Activated CD4-positive, CD25-positive, alpha-beta regulatory T cell treated with anti-CD3 and anti-CD28 coated beads, Interleukin-2, amount 50 U/mL, for 72 hours (primary cell): Measurements from ENCODE around the gene NOP53.
A peak's percentile ranks its signal among the peaks of the same experiment; 100 is the strongest.
"Not testable (repeated sequence)": the region's sequence is repeated elsewhere in the genome, so short reads cannot be mapped to it uniquely, and the experiment has no call there.

Experiments used
- DNase-seq: peaks from one replicate; pipeline ENCODE4 v3.0.0; 2021

The NOP53 gene

GRCh38 chr19:47755762-47756626 lies 10.6 kb downstream of the NOP53 start:
- DNase-seq: no peak

GRCh38 chr19:47756627-47756929 lies 11.2 kb downstream of the NOP53 start:
- DNase-seq: no peak

DNA sequence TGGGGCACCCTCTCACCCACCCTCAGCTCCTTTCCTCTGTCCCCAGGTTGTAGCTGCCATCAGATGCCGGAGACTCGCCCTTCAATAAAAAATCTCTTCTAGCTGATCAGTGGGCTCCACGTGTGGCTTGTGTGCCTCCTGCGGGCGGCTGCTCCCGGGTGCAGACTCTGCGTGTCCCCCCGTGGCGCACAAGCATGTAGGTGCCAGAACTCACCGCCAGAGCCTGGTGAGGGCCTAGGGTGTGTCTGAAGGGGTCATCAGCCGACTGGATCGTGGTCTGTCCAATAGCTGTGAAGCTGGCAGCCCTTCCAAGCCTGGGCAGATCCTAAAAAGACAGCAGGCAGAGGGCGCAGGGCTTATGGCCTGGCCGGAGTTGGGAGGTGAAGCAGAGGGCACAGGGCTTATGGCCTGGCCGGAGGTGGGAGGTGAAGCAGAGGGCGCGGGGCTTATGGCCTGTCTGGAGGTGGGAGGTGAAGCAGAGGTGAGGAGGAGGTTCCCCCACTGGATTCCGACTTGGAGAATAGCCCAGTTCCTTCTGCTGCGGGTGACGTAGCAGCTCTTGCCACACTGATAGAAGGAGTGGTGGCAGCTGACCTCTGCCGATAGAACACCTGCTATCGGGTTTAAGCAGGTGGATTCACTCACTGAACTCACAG lies 11.7 kb downstream of the NOP53 start:
- DNase-seq: no peak

GRCh38 chr19:47757617-47758442 lies 12.5 kb downstream of the NOP53 start:
- DNase-seq: no peak

DNA sequence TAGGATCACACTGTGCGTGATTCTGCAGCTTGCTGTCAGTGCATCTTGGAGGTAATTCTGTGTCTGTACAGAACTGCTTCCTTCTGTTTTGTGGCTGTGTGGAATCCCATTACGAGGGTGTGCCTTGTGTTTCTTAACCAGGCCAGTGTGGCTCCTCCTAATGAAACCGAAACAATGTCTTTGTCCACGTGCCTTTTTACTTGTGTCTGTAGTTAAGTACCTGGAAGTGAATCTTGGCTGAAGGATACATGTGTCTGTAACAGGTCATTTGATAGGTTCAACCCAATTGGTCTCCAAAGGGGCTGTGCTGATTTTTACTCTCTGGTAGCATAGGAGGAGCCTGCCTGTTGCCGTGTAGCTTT lies 13.1 kb downstream of the NOP53 start:
- DNase-seq: no peak

DNA sequence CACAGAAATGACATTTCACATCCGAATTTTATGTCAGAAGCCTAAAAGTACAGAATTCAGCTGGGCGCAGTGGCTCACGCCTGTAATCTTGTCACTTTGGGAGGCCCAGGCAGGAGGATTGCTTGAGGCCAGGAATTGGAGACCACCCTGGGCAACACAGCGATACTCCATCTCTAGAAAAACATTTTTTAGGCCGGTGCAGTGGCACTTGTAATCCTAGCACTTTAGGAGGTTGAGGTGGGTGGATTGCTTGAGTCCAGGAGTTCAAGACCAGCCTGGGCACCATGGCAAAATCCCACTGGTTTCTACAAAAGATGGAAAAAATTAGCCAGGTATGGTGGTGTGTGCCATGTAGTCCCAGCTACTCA lies 15.3 kb downstream of the NOP53 start:
- DNase-seq: no peak

GRCh38 chr19:47761566-47761965 lies 16.2 kb downstream of the NOP53 start:
- no peak for DNase-seq

GRCh38 chr19:47762151-47762550 lies 16.8 kb downstream of the NOP53 start:
- DNase-seq: no peak

- no peak for DNase-seq
These were observed 17.4 kb downstream of the NOP53 start for GRCh38 chr19:47762615-47763308.

DNA sequence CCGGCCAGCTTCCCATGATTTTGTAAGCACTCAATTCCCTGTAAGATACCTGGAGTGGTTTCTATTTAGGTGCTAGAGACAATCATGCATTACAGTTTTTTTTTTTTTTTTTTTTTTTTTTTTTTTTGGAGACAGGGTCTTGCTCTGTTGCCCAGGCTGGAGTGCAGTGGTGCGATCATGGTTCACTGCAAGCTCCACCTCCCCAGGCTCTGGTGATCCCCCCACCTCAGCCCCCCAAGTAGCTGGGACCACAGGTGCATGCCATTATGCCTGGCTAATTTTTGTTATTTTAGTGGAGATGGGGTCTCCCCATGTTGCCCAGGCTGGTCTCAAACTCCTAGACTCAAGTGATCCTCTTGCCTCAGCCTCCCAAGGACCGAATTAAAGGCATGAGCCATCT lies 19.4 kb downstream of the NOP53 start:
- DNase-seq: not testable (repeated sequence)

- no peak for DNase-seq
These were observed 20.4 kb downstream of the NOP53 start for GRCh38 chr19:47765523-47766358.

DNA sequence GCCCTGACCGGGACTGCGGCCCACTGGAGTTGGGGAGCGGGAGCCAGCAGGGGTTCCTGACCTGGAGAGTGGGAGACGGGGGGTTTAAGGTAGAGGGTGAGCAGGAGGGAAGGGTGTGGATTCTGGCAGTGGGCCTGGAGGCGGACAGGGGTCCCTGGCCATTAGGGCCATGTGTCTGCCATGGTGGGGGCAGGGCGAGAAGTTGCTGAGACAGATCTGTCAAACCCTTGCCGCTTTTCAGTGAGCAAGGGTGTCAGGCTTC lies 20.9 kb downstream of the NOP53 start:
- DNase-seq: no peak

- no peak for DNase-seq
These were observed 21.3 kb downstream of the NOP53 start for GRCh38 chr19:47766670-47767069.

DNA sequence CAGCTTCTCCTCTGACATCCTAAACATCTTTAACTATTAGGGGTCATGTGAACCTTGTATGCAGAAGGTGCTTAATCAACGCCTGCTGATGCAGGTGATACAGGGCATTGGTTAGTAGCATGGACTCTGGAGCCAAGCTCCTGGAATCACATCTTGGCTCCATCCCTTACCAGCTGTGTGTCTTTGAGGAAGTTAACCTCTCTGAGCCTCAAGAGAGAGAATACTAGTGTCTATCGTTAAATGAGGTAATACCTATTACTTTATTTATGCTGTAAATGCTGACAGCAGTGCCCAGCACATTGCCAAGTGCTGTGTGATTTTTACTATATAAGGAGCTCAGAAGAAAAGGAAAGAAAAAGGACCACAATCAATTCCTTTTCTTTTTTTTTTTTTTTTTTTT lies 22.0 kb downstream of the NOP53 start:
- no peak for DNase-seq

DNA sequence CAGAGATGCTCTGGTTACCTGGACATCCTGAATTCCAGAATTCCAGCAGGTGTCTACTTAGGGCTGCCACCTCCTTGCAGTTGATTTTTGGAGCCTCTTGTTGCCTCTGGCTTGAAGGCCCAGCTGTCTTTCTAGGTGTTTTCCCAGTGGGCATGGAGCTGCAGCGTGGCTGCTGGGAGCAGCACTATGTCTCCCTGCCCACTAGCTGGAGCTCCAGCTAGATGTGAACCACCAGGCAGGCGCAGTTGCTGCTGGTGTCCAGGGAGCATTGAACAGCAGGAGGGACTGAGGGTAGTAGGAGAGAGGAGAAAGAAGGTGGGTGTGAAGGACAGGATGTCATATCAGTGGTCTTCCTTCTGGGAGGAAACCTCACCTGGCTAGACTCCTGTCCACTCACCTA lies 23.3 kb downstream of the NOP53 start:
- DNase-seq: no peak

DNA sequence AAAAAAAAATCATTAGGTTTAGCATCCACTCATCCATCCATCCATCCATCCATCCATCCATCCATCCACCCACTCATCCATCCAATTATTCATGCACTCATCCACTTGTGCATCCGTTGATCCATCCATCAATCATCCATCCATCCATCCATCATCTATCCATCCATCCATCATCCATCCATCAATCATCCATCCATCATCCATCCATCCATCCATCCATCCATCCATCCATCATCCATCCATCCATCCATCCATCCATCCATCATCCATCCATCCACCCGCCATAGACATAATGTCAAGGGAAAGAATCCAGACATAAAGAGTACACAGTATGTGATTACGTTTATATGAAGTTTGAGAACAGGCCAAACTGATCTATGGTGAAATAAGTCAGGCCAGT lies 24.2 kb downstream of the NOP53 start:
- DNase-seq: no peak

GRCh38 chr19:47771291-47771690 lies 25.9 kb downstream of the NOP53 start:
- not testable (repeated sequence) for DNase-seq

DNA sequence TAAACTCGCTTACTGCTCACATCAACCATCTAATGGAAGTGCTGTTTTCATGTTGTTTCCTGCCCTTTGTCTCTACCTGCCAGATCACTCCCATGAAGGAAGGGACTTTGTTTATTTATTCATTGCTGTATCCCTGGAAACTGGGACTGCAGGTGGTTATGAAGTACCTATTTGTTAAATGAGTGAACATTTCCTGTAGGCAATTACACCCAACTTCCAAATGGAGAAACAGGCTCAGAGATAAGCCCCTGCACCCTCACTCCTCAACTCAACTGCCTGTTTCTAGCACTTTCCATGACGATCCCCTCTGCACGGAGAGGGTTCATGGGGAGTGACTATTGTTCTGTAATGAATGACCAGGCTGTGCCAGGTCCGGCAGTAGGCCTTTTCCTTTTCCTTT lies 31.2 kb downstream of the NOP53 start:
- DNase-seq: no peak

DNA sequence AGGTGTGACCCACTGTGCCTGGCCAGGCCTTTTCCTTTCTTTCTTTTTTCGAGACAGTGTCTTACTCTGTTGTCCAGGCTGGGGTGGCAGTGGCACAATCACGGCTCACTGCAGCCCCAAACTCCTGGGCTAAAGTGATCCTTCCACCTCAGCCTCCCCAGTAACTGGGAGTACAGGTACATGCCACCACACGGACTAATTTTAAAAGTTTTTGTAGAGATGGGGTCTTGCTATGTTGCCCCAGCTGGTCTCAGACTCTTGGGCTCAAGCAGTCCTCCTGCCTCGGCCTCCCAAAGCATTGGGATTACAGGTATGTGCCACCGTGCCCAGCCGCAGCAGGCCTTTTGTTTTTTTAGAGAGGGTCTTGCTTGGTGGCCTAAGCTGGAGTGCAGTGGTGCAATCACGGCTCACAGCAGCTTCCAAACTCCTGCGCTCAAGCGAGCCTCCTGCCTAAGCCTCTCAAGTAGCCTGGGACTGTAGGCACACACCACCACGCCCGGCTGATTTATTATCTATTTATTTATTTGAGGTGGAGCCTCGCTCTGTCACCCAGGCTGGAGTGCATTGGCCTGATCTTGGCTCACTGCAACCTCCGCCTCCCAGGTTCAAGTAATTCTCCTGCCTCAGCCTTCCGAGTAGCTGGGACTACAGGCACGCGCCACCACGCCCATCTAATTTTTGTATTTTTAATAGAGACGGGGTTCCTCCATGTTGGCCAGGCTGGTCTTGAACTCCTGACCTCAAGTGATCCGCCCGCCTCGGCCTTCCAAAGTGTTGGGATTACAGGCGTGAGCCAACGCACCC lies 32.1 kb downstream of the NOP53 start:
- DNase-seq: not testable (repeated sequence)

- DNase-seq: peak; percentile 87
These were observed 33.0 kb downstream of the NOP53 start, which contains the start of gene SELENOW for GRCh38 chr19:47778049-47778953. Gene SELENOW (plus strand): TSS chr19:47778703. CDS start chr19:47778786, 83 bp downstream.

DNA sequence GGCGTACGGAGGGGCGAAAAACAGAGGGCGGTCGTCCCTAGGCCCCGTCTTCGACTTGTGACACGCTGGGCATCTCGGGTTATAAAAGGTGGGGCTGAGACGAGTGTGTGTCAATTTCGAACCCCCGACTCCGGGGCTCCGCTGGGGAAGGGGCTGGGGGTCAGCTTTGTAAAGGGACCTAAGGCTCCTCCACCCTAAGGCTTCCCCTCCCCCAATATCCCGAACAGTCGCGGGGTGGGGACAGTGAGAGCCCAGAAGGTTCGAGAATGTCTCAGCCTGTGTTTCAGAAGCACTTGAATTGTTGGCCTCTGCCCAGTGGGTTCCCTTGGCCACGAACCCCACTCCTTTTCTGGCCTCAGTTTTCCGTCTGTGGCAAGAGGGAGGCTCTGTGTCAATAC lies 33.6 kb downstream of the NOP53 start:
- DNase-seq: no peak
